GM19463 (cell line): ENCODE results near the gene GABRA5.

Experiments
- ATAC-seq: cut with Tn5 transposase; IDR thresholded peaks from one replicate; pipeline ENCODE4 v1.9.1; 2021; ENCODE audit warnings: mild to moderate bottlenecking, moderate library complexity; ENCODE audit not compliant: unreplicated experiment

The GABRA5 gene

GRCh38 chr15:26985050-26985449 is 118.2 kb downstream of the GABRA5 start:
- no peak for ATAC-seq

- no peak for ATAC-seq
Observed at GRCh38 chr15:26996250-26996649, 129.4 kb downstream of the GABRA5 start.
